ENCODE measurements around the gene TMX2. TPM values are rescaled to one million over a fixed set of nuclear protein-coding genes. Genes with fewer than 3 reads are reported as not detected.

TMX2 gene
- polyA plus RNA-seq (119 and 130 TPM in 2 replicates), polyA minus RNA-seq (58.9 and 65.3 TPM in 2 replicates)

DNA sequence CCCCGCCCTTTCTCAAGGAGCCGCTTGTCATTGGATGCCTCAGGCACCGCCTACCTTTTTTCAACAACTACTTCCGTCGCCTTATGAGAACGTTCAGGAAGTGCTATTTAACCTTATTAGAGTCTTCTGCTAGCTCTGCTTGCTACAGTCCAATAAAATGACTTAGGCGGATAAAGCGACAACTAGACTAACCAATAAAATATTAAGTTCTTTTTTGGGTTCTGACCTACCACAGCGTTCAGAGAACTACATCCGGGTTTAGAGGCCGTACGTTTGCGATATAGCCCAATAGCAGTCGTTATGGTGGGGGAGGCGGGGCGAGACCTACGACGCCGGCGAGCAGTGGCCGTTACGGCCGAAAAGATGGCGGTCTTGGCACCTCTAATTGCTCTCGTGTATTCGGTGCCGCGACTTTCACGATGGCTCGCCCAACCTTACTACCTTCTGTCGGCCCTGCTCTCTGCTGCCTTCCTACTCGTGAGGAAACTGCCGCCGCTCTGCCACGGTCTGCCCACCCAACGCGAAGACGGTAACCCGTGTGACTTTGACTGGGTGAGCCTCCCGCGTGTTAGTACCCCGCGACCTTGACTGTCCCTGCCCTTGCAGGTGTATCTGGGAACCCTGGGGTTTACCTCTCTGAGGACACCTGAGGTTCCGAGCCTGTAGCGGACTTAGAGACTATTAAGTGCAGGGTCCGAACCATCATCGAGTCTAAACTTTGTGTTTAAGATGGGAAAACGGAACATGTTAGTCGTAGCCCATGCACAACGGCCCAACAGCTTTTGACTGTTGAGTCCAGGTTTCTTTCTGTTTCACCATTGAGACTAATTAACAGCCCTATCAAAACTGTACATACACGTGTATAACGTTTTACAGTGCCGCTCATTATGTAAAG, at the start of gene TMX2:
TSS of gene TMX2 (plus strand) at position 338 of the 895 bp plus-strand sequence. CDS start at position 364, 26 bp downstream.
- H3K4me2 ChIP-seq (ENCODE audit: low read length), result peak within 1 kb of the TSS; percentile 83
- TF ChIP-seq EZH2 (IDR thresholded peaks at IDR 0.05; ENCODE audit: borderline replicate concordance, insufficient read depth, low read length, poor library complexity, severe bottlenecking) (no peak), TAF1 (IDR thresholded peaks at IDR 0.05; ENCODE audit: low read depth) (no peak), EP300 (conservative IDR thresholded peaks at IDR 0.05; ENCODE audit: poor library complexity, severe bottlenecking) (peak; percentile 18), RAD21 (conservative IDR thresholded peaks at IDR 0.05) (peak; percentile 32), MXI1 (conservative IDR thresholded peaks at IDR 0.05; ENCODE audit: poor library complexity, severe bottlenecking) (peak; percentile 93), SMC3 (conservative IDR thresholded peaks at IDR 0.05; ENCODE audit: poor library complexity) (peak; percentile 40), POLR2AphosphoS5 (IDR thresholded peaks at IDR 0.05) (peak; percentile 86), CTCF (IDR thresholded peaks at IDR 0.05; ENCODE audit: poor library complexity, severe bottlenecking) (no peak)
- TF ChIP-seq, protein P1, sequence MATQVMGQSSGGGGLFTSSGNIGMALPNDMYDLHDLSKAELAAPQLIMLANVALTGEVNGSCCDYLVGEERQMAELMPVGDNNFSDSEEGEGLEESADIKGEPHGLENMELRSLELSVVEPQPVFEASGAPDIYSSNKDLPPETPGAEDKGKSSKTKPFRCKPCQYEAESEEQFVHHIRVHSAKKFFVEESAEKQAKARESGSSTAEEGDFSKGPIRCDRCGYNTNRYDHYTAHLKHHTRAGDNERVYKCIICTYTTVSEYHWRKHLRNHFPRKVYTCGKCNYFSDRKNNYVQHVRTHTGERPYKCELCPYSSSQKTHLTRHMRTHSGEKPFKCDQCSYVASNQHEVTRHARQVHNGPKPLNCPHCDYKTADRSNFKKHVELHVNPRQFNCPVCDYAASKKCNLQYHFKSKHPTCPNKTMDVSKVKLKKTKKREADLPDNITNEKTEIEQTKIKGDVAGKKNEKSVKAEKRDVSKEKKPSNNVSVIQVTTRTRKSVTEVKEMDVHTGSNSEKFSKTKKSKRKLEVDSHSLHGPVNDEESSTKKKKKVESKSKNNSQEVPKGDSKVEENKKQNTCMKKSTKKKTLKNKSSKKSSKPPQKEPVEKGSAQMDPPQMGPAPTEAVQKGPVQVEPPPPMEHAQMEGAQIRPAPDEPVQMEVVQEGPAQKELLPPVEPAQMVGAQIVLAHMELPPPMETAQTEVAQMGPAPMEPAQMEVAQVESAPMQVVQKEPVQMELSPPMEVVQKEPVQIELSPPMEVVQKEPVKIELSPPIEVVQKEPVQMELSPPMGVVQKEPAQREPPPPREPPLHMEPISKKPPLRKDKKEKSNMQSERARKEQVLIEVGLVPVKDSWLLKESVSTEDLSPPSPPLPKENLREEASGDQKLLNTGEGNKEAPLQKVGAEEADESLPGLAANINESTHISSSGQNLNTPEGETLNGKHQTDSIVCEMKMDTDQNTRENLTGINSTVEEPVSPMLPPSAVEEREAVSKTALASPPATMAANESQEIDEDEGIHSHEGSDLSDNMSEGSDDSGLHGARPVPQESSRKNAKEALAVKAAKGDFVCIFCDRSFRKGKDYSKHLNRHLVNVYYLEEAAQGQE (IDR thresholded peaks at IDR 0.05; ENCODE audit: borderline replicate concordance), result peak; percentile 77
- no peaks in the 10 kb centered on the region for H3K36me3 ChIP-seq (ENCODE audit: insufficient read depth, low read length)
- peak within 1 kb of the TSS; percentile 92 for H3K27ac ChIP-seq (ENCODE audit: low read length)
- no peaks in the 10 kb centered on the region for H3K9me2 ChIP-seq (ENCODE audit: insufficient read depth, low read length)
- no peaks in the 10 kb centered on the region for H4K20me1 ChIP-seq (ENCODE audit: insufficient read depth)
- H3K9me3 ChIP-seq (ENCODE audit: low read length), result no peaks in the 10 kb centered on the region
- peak within 1 kb of the TSS; percentile 84 for H3K4me3 ChIP-seq (ENCODE audit: low read length)
- peaks cover 57% of the 10 kb centered on the region for H3K79me2 ChIP-seq (replicated peaks; ENCODE audit: insufficient read depth, low read length)
- peak within 1 kb of the TSS; percentile 88 for H3K9ac ChIP-seq (ENCODE audit: low read length)
- H3F3A ChIP-seq (ENCODE audit: insufficient read depth, low read length, poor library complexity, severe bottlenecking), result no peaks in the 10 kb centered on the region
- H2AFZ ChIP-seq (ENCODE audit: low read depth, low read length), result peak within 1 kb of the TSS; percentile 81
- H3K27me3 ChIP-seq (ENCODE audit: insufficient read depth, low read depth, low read length), result no peaks in the 10 kb centered on the region

GRCh38 chr11:57662893-57663292, 49.5 kb upstream of the TMX2 start:
- Histone ChIP-seq H3K27me3 (ENCODE audit: insufficient read depth, low read depth, low read length) (no peaks in the 10 kb centered on the region), H3K27ac (ENCODE audit: low read length) (no peak overlapping the region), H2AFZ (ENCODE audit: low read depth, low read length) (no peak overlapping the region), H4K20me1 (ENCODE audit: insufficient read depth) (no peaks in the 10 kb centered on the region), H3K4me2 (ENCODE audit: low read length) (no peak overlapping the region), H3K9me2 (ENCODE audit: insufficient read depth, low read length) (no peaks in the 10 kb centered on the region), H3K79me2 (replicated peaks; ENCODE audit: insufficient read depth, low read length) (peaks cover 10% of the 10 kb centered on the region), H3K9ac (ENCODE audit: low read length) (no peak overlapping the region), H3F3A (ENCODE audit: insufficient read depth, low read length, poor library complexity, severe bottlenecking) (no peaks in the 10 kb centered on the region), H3K36me3 (ENCODE audit: insufficient read depth, low read length) (no peaks in the 10 kb centered on the region), H3K4me3 (ENCODE audit: low read length) (no peak overlapping the region), H3K9me3 (ENCODE audit: low read length) (no peaks in the 10 kb centered on the region)
- TF ChIP-seq RAD21 (conservative IDR thresholded peaks at IDR 0.05), result no peak
